ENCODE data around the gene PPARD.
"Not testable (repeated sequence)": the region's sequence is repeated elsewhere in the genome, so short reads cannot be mapped to it uniquely, and the experiment has no call there.

Gene PPARD

DNA sequence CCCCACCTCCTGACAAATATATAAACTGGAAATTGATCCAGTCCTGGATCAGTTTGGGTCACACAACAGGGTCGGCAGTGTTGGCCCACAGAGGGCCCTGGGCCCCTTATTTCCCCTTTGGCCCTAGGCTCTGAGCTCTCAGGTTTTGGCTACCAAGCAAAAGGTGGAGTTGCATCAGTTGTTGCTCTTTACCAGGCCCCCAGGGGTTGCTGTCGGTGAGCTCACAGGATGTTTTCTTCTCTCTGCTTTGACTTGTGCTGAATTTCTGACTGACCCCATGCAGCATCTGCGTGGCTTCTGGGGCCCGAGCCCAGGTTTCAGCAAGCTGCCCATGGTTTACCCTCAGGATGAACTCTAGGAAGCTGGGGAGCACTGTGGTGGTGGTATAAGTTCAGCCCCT is 44.6 kb downstream of the PPARD start:
- DNase-seq: no peak

DNA sequence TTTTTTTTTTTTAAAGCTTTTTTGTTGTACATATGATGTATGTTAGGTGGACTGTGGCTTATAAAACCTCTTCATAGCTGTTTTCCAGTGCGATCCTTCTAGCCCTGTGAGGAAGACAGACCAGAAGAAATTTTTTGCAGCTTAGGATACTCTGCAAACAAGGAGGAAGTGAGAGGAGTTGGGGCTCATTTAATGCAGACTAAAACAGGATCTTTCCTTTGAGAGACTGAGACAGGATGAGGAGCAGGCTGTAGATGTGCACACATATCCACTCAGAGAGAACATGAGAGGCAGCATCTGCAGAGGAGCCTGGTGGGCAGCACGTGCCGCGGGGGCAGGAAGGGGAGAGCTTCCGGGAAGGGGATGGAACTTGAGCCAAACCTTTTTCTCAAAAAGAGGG is 45.7 kb downstream of the PPARD start:
- no peak for DNase-seq

DNA sequence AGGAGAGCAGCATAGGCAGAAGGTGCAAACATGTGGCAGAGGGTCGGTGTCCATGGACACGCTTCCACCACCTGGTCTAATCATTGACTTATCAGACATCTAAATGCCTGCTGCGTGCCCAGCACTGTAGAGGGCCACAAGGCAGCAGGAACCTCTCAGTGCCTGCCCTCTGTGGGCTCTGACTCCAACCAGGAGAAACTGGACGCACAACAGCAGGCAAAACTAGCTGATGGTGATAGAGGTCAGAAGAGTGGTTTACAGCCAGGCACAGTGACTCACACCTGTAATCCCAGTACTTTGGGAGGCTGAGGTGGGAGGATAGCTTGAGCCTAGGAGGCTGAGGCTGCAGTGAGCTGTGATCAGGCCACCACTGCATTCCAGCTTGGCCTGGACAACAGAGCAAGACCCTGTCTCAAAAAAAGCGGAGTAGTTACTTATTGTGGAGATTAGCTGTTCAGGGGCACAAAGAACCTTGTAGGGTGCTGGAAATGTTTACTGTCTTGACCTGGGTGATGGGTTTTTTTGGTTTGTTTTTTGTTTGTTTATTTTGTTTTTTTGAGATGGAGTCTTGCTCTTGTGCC is 46.5 kb downstream of the PPARD start:
- DNase-seq: no peak

DNA sequence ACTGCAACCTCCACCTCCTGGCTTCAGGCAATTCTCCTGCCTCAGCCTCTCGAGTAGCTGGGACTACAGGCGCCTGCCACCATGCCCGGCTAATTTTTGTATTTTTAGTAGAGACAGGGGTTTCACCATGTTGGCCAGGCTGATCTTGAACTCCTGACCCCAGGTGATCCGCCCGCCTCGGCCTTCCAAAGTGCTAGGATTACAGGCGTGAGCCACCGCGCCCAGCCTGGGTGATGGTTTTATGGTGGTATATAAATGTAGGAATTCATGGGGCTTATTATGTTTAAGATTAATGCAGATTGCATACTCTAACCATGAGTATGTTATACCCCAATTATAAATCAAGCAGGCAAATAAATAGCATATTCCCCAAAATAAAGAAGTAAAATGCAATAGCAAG is 47.0 kb downstream of the PPARD start:
- not testable (repeated sequence) for DNase-seq

DNA sequence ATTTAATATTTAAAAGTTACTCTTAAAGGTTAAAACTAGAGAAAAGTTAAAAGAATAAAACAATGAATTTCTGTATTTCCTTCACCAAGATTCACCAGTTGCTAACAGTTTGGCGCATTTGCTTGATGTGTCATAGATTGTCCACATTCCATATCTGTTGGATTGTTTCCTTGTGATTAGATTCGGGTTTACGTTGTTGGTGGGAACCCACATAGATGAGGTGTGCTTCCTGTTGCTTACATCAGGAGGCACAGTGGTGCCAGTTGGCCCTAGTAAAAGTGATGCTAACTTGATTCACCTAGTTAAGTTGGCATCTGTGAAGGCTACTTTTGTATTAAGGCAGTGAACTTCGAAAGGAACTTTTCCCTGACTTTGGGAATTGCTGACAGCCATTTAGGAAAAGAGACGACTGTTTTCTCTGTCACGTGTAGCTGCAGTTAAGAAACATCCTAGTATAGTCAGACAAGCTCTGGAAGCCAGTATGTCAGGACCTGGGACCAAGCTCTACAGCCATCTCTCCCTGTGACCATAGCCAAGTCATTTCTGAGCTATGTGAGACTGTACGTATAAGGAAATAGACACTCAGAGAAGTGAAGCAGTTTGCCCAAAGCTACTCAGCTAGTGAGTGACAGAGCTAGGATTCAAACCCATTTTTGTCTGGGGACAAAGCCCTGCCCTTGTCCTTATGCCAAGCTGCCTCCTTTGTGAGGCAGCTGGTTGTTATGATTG is 49.0 kb downstream of the PPARD start:
- DNase-seq: peak; percentile 87

DNA sequence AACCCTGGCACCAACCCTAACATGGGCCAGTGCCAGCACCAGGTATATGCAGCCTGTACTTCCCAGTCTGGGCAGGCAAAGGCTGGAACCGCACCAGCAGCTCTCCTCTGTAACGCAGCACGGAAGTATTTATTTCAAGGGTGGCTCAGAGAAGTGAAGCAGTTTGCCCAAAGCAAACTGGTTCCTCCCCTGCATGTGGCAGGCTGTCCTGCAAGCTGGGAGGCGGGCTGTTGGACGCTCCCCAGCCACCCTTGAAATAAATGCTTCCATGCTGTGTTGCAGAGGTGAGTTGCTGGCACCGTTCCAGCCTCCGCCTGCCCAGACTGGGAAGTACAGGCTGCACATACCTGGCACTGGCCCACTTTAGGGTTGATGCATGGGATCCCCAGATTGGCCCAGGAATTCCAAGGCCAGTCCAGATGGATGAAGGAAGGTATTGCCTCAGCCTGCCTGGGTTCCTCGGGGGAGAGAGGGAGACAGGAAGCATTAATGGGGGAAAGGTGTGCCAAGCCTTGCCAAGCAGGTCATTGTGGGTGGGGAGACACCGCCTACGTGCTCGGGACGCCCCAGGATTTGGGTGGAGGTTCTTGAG is 49.8 kb downstream of the PPARD start:
- no peak for DNase-seq

DNA sequence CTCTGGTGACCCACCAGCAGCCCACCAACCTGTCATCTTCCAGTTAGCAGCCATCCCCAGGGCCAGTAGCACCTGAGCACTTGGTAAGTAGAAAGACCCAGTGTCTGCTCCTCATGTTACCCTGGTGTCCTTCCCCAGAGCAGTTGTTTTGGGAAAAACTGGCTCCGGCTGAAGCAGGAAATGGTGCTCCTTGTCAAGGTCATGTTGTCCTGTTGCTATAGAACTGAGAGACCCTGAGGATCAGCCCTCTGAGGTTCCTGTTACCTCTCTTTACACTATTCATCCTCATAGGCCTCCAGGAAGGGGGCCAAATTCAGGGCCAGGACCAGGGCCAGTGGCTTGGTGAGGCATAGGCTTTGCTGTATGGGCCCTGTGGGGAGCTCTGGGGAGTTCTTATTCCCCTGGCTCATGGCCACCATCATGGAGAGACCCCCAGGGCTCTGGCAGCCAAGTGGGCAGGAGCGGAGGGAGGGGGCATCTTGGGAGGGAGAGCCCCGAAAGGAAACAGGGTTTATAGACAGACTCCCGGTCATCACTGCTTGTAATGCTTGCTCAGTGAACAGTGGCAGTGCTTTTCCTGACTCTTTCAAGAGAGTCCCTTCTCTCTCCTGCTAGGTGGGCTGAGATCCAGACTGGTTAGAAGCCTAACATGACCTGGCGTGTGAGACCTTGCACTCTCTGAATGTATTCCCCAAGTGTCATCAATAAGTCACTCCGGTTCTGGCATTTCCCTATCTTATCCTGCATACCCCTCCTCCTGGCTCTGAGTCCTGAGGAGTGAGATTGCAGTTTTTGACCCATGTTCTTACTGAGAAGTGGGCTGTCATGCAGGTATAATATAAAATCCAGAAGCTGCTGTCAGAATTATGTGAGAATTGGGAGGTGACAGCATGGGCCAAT is 50.7 kb downstream of the PPARD start:
- no peak for DNase-seq

DNA sequence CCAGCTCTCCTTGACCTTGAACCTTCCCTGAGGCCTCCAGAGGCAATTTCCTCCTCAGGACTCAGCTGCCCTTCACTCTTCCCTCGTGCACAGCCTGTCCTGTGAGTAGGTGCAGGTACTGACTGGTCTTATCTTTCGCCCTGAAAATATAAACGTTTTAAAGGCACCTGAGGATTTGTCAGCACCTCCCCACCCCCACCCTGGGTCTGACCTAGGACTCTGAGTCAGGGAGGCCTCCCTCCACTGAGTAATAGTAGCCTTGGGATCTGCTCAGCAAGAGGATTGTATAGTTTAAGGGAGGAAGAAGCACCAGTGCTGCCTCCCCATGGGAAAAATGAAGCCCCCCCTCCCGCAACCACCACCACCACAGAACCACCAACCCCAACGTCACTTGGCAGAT is 54.6 kb downstream of the PPARD start:
- DNase-seq: no peak

DNA sequence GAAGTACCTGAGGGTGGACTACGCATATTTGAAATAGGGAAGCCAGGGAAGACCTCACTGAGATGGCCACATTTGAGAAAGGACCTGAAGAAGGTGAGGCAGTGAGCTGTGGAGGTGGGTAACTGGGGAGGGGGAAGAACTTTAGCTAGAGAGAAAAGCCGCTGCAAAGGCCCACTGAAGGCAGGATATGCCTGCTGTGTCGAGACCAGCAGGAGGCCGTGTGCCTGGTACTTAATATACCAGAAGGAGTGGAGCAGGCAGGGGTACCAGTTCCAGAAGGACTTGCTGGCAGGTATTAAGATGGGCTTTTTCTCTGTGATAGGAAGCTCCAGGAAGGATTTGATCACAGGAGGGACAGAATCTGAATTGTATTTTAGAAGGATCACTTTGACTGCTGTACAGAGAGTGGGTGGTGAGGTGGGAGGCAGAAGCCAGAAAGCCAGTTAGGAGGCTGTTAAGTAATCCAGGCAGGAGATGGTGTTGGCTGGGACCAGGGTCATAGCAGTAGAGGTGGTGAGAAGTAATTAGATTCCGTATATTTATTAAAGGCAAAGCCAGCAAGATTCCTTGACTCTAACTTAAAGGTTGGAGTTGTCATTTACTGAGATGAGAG is 55.6 kb downstream of the PPARD start:
- DNase-seq: no peak

DNA sequence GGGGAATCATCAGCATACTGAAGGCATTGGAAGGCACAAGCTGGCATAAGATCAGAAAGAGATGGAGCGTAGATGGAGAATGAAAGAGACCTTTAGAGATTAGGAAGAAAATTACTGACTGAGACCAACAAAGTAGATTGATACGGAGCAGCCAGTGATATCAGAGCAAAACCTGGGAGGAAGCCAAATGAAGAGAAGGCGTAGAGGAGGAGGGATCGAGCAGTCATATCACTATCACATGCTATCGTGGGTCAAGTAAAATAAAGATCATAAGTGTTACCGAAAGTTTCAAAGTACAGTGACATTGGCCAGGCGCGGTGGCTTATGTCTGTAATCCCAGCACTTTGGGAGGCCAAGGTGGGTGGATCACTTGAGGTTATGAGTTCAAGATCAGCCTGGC is 56.2 kb downstream of the PPARD start:
- DNase-seq: no peak

DNA sequence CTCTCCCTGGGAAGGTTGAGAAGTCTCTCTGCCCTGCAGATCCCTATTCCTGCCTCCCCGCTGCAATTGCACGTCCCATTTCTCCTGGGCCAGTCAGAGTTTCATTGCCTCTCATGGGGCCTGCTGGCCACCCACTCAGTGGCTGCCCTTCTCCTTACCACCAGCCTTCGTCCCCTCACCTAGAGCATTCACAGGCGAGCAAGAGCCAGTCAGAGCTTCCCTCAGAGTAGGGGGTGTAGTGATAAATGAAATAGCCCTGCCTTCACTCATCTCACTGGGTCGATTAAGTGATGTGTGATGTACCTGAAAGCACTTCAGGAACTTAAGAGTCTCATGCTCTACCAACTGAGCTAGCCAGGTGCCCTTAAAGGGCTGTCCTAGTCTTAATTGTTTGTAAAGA is 57.8 kb downstream of the PPARD start:
- no peak for DNase-seq

DNA sequence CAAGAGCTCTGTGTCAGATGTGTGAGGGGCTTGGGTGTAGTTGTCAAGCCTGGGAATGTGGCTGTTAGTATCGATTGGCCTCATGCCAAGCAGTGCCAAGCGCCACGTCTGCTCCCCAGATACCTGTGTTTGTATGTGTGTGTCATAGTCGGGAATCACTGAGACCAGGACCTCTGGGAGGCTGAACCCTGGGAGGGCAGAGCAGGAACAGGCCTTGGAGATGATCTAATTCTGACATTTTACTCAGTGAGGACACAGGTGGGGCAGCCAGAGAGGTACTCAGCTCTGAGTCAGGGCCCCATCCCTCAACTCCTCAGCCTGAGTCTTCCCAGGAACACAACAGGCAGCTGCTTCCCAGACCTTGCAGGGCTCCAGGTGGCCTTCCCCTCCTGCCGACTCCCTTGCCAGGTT is 58.5 kb downstream of the PPARD start:
- peak; percentile 86 for DNase-seq

DNA sequence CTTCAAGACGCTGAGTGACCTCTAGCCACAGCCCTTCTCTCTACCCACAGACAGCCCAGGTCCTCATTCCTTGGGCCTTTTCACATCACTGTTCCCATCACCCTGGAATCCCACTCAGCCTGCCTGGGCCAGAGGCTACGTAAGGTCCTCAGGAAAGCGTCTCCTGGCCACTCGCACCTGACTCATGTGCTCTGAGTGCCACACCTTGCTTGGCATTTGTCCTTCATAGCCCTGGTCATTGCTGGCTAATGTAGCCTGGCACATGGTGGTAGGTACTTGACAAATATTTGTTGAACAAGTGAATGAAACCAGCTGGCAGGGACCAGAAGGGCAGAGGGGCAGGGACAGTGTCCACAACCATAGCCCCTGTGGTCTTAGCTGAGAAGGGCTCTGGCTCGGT is 59.2 kb downstream of the PPARD start:
- DNase-seq: no peak

DNA sequence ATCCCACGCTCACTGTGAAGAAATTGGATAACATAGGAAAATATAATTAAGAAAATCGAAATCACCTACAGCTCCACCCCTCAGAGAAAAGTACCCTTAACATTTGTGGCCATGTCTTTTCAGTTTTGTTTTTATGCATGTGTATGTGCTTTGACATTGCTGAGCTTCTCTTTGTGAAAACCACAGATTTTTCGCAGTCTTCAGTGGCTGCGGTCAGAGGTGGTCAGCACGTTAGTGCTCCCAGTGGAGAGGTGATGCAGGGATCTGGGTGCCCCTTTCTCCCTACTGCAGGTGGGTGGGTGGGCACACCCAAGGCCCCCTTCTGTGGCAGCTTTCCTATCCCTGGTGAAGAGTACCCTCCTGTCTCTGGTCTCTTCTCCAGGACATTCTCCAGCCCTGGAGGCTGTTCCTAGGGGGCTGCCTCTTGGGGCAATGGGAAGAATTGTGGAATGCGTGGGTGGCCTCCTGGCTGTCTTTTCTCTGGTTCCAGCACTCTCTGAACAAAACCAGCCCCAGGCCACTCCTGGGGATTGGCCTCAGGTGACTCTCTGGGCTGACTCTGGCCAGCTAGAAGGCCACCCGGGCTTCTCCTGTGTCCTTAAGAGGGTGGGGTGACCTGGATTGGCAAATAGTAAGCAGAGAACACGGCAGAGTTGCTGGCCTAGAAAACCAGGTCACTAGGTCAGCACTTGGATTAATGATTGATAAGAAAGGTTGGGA is 59.9 kb downstream of the PPARD start:
- DNase-seq: peak; percentile 89

DNA sequence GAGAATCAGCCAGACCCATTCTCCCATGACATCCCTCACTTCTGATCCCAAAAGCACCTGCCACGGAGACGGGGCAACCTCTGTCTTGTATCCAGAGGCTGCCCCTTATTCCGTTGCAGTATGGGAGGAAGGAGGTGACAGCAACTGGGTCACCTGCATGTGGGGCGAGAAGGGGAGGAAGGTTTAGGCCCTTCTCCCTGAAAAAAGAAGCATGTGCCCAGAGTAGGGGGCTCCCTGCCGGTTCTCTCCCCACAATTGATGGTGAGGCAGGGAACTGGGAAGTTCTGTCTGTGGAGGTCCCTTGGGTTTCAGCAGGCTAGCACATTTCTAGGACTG is 60.5 kb downstream of the PPARD start:
- no peak for DNase-seq

DNA sequence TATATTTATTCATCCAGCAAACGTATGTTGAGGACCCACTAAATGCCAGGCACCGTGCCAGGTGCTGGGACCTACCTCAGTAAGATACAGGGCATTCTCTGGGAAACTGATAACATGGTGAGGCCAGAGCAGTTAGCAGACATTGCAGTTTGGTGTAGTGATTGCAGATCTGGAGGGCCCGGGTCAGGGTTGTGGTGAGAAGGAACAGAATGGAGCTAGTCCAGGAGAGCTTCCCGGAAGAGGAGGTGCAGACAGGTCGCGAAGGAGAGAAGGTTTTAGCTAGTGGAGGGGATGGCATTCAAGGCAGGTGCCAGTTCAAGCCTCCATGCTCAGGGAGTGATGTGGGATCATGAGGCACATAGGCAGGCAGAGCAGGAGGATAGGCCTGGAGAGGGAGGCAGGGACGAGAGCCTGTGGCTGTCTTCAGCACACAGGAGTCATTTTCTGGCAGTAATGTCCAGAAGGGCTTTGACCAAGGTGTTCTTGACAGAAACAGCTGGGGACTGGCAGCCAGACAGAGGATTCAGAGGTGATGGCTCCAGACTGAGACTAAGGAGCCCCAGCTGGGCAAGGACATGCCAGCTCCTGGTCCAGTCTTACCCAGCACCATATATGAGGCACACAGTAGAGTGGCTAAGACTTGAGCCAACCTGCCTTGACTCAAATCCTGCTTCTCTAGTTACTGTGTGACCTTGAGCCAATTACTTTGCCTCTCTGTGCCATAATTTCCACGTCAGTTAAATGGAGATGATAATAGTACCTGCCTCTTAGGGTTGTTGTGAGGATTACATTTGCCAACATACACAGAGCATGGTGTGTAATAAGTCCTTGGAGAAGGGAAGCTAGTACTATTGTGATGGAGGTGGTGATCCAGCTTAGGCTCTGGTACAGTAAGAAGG is 61.4 kb downstream of the PPARD start:
- DNase-seq: no peak

DNA sequence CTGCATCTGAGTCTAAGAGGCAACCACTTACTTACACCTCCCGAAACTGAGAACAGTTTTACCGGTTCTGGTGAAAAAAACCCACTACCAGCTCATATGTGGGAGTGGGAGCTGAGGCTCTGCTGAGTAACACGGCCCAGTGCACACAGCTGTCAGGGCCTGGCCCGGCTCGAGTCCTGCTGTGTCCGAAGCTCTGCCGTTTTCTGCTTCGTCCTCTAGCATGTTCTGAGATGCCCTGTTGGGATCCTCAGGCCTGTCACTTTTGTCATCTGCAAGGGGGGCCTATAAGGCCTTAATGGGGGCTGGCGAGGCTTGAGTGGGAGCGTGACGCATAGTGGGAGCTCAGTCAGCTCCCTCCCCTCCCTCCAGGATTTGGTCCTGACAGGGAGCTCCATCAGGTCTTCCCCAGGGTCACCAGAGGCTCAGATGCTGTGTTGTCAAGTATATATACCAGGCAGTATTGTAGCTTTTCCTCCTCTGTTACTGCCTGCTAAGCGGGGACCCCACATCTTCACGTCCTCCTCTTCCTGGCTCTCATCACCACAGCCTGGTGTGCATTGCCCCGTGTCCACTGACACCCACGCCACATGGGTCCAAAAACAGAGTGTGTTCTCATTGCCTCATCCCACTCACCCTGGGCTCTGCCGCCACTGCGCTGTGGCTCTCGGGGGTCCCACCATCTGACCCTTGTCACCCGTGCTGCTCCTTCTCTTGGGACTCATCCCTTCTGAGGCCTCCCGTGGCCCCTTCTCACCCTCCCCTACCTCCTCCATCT is 64.5 kb downstream of the PPARD start:
- no peak for DNase-seq

DNA sequence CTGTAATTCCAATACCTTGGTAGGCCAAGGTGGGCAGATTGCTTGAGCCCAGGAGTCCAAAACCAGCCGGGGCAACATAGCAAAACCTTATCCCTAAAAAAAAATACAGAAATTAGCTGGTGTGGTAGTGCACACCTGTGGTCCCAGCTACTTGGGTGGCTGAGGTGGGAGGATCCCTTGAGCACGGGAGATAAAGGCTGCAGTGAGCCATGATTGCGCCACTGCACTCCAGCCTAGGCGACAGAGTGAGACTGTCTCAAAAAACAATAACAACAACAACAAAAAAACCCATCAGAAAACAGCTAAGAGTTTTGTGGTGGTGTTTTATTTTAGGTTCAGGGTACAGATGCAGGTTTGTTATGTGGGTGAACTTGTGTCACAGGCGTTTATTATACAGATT is 66.9 kb downstream of the PPARD start:
- no peak for DNase-seq

DNA sequence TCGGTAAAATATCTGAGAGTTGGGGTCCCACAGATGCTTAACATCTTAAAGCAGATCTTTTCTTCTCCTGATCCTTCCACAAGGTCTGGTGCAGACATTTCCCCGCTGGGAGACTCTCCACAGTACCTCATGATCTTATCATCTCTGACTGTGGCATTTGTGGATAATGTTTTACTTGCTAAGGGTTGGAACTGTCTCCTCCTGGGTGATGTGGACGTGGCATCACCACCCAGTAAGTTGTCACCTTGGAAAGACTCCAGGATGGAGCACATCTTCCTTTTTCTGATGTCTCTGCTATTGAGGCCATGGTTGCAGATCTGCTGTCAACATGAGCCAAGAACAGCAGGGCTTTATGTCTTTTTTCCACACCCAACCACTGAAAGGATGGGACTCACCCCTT is 67.8 kb downstream of the PPARD start:
- no peak for DNase-seq

DNA sequence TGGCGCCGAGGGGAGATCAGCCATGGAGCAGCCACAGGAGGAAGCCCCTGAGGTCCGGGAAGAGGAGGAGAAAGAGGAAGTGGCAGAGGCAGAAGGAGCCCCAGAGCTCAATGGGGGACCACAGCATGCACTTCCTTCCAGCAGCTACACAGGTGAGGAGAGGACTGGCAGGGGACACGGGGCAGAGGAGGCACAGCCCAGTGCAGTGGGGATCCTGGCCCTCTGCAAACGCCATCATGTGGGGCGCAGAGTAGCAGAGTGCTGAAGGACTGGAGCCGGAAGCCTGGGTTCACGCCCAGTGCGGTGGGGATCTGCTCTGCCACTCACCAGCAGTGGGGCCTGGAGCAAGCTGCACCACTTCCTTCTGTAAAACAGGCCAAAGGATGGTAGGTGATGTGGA is 68.7 kb downstream of the PPARD start:
- no peak for DNase-seq

DNA sequence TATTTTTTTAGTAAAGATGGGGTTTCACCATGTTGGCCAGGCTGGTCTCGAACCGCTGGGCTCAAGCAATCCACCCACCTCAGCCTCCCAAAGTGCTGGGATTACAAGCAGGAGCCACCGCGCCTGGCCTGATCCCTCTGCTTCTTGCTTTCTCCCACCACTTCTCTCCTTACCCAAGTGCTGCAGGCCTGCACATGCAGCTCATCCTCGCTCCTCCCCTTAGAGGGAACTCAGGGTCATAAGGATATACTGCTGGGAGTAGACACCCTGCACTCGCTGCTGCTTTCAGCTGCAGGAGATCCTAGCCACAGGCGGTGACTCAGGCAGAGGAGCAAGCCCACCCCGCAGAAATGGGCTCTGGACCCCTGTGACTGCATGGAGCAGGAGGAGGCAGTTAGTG is 69.7 kb downstream of the PPARD start:
- no peak for DNase-seq
